Measurements from ENCODE around the gene HADH.

DNA sequence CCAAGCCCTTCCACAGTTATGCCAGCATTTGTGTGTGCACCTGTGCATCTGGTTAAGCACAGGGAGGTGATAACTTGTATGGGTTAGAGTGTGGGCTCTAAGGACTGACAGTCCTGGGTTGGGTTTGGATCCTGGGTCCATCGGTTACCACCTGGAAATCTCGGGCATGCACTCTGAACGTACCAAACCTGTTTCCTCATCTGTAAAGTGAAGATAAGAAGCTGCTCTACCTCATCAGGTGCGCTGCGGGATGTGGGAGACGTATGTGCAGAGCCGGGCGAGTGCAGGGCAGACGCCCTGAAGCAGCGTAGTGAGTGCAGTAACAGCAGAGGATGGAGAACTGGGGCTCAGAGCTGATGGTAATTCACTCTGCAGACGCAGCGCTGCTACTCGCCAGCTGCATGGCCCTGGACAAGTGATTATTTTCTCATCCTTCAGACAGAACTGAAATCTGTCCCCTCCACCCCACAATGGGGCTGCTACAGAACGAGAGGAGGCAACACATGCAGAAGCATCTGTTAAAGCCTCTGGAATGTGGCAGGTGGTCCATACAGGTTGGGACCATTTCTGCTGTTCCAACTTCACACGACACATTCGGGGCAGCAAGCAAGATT lies 64.4 kb downstream of the HADH start:
- TF ChIP-seq SUZ12 (IDR thresholded peaks at IDR 0.05; ENCODE audit: extremely low read depth, insufficient read depth, insufficient read length): no peak
- no peak for TF ChIP-seq YY1 (IDR thresholded peaks at IDR 0.05; ENCODE audit: insufficient read depth, insufficient read length)
